Astrocyte (in vitro differentiated cells and primary cell): ENCODE results near the gene LRRC2. TPM values are rescaled to one million over a fixed set of nuclear protein-coding genes. Genes with fewer than 3 reads are reported as not detected.

Source experiments
- DNase-seq: peaks from one replicate; pipeline ENCODE4 v3.0.0-alpha.2; 2010; ENCODE audit warnings: low read depth
- FAIRE-seq: peaks from 2 replicates; lab custom pipeline; 2011; peaks lifted over from hg19 to GRCh38; lab: Jason Lieb, UNC
- H2AFZ ChIP-seq: 2 replicates; pipeline ENCODE4 v1.6.0; 2012; ENCODE audit warnings: low read depth, low read length, inconsistent platforms
- H3K27ac ChIP-seq: 2 replicates; pipeline ENCODE4 v1.5.1; 2011; ENCODE audit warnings: low read depth, low read length, inconsistent platforms
- H3K27me3 ChIP-seq: 2 replicates; pipeline ENCODE4 v1.6.0; 2011; ENCODE audit warnings: low read length, inconsistent platforms; ENCODE audit not compliant: insufficient read depth
- H3K36me3 ChIP-seq: 2 replicates; pipeline ENCODE4 v1.5.1; 2011; ENCODE audit warnings: low read length, inconsistent platforms; ENCODE audit not compliant: insufficient read depth
- H3K4me1 ChIP-seq: 2 replicates; pipeline ENCODE4 v1.5.1; 2011; ENCODE audit warnings: low read length, inconsistent platforms; ENCODE audit not compliant: insufficient read depth
- H3K4me2 ChIP-seq: 2 replicates; pipeline ENCODE4 v1.6.0; 2012; ENCODE audit warnings: low read length, inconsistent platforms
- H3K4me3 ChIP-seq: 2 replicates; pipeline ENCODE4 v1.5.1; 2011; ENCODE audit warnings: low read depth, mild to moderate bottlenecking, low read length, inconsistent platforms; ENCODE audit not compliant: insufficient read depth
- H3K79me2 ChIP-seq: 2 replicates; pipeline ENCODE4 v1.6.0; 2012; ENCODE audit warnings: mild to moderate bottlenecking, low read length, inconsistent platforms; ENCODE audit not compliant: insufficient read depth
- H3K9ac ChIP-seq: 2 replicates; pipeline ENCODE4 v1.6.0; 2012; ENCODE audit warnings: mild to moderate bottlenecking, low read length, inconsistent platforms
- H3K9me3 ChIP-seq: 2 replicates; pipeline ENCODE4 v1.5.1; 2012; ENCODE audit warnings: low read depth, mild to moderate bottlenecking, low read length, inconsistent platforms; ENCODE audit not compliant: insufficient read depth
- H4K20me1 ChIP-seq: 2 replicates; pipeline ENCODE4 v1.6.0; 2012; ENCODE audit warnings: low read length, inconsistent platforms; ENCODE audit not compliant: insufficient read depth
- H3K27ac Mint-ChIP-seq: one replicate; pipeline ENCODE4 v1.8.0; 2021; ENCODE audit warnings: mild to moderate bottlenecking, mixed read lengths; ENCODE audit not compliant: unreplicated experiment
- H3K27me3 Mint-ChIP-seq: one replicate; pipeline ENCODE4 v1.8.0; 2021; ENCODE audit warnings: low read depth, mixed read lengths; ENCODE audit not compliant: unreplicated experiment
- H3K36me3 Mint-ChIP-seq: one replicate; pipeline ENCODE4 v1.8.0; 2021; ENCODE audit warnings: low read depth, mixed read lengths; ENCODE audit not compliant: unreplicated experiment
- H3K4me1 Mint-ChIP-seq: one replicate; pipeline ENCODE4 v1.8.0; 2021; ENCODE audit warnings: low read depth, mixed read lengths; ENCODE audit not compliant: unreplicated experiment
- H3K4me3 Mint-ChIP-seq: one replicate; pipeline ENCODE4 v1.8.0; 2021; ENCODE audit warnings: mild to moderate bottlenecking, moderate library complexity, mixed read lengths; ENCODE audit not compliant: unreplicated experiment
- H3K9me3 Mint-ChIP-seq: one replicate; pipeline ENCODE4 v1.8.0; 2021; ENCODE audit warnings: mild to moderate bottlenecking, mixed read lengths; ENCODE audit not compliant: unreplicated experiment
- EZH2 ChIP-seq: IDR thresholded peaks from 2 replicates; pipeline ENCODE4 v1.6.1; 2012; ENCODE audit warnings: mild to moderate bottlenecking, low read length, inconsistent platforms; ENCODE audit not compliant: insufficient read depth
- total RNA-seq: library from RNA; stranded (reverse); gene quantifications from 2 replicates; pipeline ENCODE4 v1.2.1, GENCODE V29; 2021
- TF ChIP-seq, protein P1 (sequence below): IDR thresholded peaks from 2 replicates; pipeline ENCODE4 v1.5.1; 2011; ENCODE audit warnings: low read depth, mild to moderate bottlenecking, inconsistent platforms, low read length, moderate library complexity; ENCODE audit not compliant: insufficient read depth

Gene LRRC2
- total RNA-seq, 1 donor from 2014 or later, result 0.32 TPM

DNA sequence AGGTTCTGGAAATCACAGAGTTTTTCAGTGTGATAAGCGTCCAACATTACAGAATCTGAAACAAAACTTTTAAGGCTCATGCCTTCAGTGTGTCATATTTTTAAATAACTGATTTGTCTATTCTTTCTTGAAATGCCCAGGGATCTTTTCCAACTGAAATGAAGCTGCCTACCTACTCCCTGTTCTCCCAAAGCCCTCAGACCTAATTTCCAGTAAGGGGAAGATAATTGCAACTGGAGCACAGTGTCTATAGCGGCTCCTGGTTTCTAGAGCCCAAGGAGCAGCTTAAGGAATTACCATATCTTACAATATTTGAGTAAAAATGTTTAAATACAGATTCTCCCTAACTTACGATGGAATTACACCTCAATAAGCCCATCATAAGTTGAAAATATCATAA lies 33.0 kb downstream of the LRRC2 start:
- H3K4me3 ChIP-seq, result no peak overlapping the region
- Mint-ChIP-seq H3K4me3 (no peak overlapping the region), H3K9me3 (no peaks in the 10 kb centered on the region), H3K4me1 (peaks cover 4% of the 10 kb centered on the region), H3K27me3 (peaks cover 2% of the 10 kb centered on the region), H3K27ac (no peak overlapping the region), H3K36me3 (no peaks in the 10 kb centered on the region)
- H3K9ac ChIP-seq, result no peak overlapping the region
- H3K36me3 ChIP-seq, result no peaks in the 10 kb centered on the region
- H3K9me3 ChIP-seq, result no peaks in the 10 kb centered on the region
- H2AFZ ChIP-seq, result no peak overlapping the region
- H3K27me3 ChIP-seq, result no peaks in the 10 kb centered on the region
- no peak overlapping the region for H3K4me2 ChIP-seq
- no peak for TF ChIP-seq EZH2
- TF ChIP-seq, protein P1, sequence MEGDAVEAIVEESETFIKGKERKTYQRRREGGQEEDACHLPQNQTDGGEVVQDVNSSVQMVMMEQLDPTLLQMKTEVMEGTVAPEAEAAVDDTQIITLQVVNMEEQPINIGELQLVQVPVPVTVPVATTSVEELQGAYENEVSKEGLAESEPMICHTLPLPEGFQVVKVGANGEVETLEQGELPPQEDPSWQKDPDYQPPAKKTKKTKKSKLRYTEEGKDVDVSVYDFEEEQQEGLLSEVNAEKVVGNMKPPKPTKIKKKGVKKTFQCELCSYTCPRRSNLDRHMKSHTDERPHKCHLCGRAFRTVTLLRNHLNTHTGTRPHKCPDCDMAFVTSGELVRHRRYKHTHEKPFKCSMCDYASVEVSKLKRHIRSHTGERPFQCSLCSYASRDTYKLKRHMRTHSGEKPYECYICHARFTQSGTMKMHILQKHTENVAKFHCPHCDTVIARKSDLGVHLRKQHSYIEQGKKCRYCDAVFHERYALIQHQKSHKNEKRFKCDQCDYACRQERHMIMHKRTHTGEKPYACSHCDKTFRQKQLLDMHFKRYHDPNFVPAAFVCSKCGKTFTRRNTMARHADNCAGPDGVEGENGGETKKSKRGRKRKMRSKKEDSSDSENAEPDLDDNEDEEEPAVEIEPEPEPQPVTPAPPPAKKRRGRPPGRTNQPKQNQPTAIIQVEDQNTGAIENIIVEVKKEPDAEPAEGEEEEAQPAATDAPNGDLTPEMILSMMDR, result no peak
- no peaks in the 10 kb centered on the region for H4K20me1 ChIP-seq
- DNase-seq (no peak), FAIRE-seq (no peak)
- no peak overlapping the region for H3K27ac ChIP-seq
- no peaks in the 10 kb centered on the region for H3K4me1 ChIP-seq
- no peaks in the 10 kb centered on the region for H3K79me2 ChIP-seq

DNA sequence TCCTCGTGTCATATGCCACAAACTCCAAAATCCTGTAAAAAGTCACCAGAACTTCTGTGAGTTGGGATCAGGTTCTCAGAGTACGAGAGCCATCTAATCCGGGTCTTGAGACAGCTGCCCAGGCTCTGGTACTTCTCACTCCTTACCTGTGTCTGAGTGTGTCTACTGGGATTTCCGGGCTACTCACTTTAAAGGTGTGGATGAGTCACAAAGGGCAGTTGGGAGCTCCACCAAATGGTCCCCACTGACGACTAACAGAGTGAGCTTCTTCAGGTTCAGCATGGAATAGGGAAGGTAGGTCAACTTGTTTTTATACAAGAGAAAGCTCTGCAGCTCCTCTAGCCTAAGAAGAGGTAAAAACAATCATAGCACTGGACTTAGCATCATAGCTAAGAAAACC lies 38.9 kb downstream of the LRRC2 start:
- no peak for DNase-seq
- Histone ChIP-seq H3K4me2 (no peak overlapping the region), H3K27ac (no peak overlapping the region), H3K9ac (no peak overlapping the region), H3K79me2 (no peaks in the 10 kb centered on the region), H3K36me3 (no peaks in the 10 kb centered on the region), H4K20me1 (no peaks in the 10 kb centered on the region), H3K4me1 (no peaks in the 10 kb centered on the region), H3K27me3 (no peaks in the 10 kb centered on the region), H2AFZ (no peak overlapping the region), H3K9me3 (no peaks in the 10 kb centered on the region), H3K4me3 (no peak overlapping the region)
- no peak for FAIRE-seq
- no peak overlapping the region for H3K27ac Mint-ChIP-seq
- H3K4me3 Mint-ChIP-seq, result no peak overlapping the region
- no peaks in the 10 kb centered on the region for H3K27me3 Mint-ChIP-seq
- peaks cover 3% of the 10 kb centered on the region for H3K4me1 Mint-ChIP-seq
- TF ChIP-seq EZH2, result no peak
- TF ChIP-seq, protein P1, result no peak
- H3K36me3 Mint-ChIP-seq, result no peaks in the 10 kb centered on the region
- no peaks in the 10 kb centered on the region for H3K9me3 Mint-ChIP-seq

DNA sequence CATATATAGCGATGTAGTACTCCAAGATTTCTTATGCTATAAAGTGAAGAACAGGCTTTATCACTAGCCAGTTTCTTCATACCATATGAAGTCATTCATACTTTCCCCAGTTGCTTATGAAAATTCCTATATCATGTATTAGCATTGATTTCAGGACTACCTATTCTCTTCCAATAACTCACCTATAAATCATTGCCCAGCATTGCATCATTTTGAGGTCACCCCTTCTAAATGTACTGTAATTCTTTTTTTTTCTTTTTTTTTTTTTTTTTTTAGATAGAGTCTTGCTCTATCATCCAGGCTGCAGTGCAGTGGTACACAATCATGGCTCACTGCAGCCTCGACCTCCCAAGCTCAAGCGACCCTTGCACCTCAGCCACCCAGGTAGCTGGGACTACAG lies 41.3 kb downstream of the LRRC2 start:
- Histone ChIP-seq H3K36me3 (no peaks in the 10 kb centered on the region), H3K79me2 (no peaks in the 10 kb centered on the region), H4K20me1 (no peaks in the 10 kb centered on the region), H3K27me3 (no peaks in the 10 kb centered on the region), H3K9me3 (no peaks in the 10 kb centered on the region), H3K4me3 (no peak overlapping the region), H3K9ac (no peak overlapping the region), H3K4me1 (no peaks in the 10 kb centered on the region), H3K4me2 (no peak overlapping the region), H2AFZ (no peak overlapping the region), H3K27ac (no peak overlapping the region)
- H3K27me3 Mint-ChIP-seq, result no peaks in the 10 kb centered on the region
- no peak for DNase-seq
- H3K36me3 Mint-ChIP-seq, result no peaks in the 10 kb centered on the region
- no peak for FAIRE-seq
- no peaks in the 10 kb centered on the region for H3K9me3 Mint-ChIP-seq
- no peak for TF ChIP-seq EZH2
- TF ChIP-seq, protein P1, result no peak
- no peak overlapping the region for H3K4me3 Mint-ChIP-seq
- peaks cover 5% of the 10 kb centered on the region for H3K4me1 Mint-ChIP-seq
- no peak overlapping the region for H3K27ac Mint-ChIP-seq
